NCI-H460 (cell line): ENCODE measurements around the gene PLCB4. TPM values are rescaled to one million over a fixed set of nuclear protein-coding genes. Genes with fewer than 3 reads are reported as not detected.
"Not testable (repeated sequence)": the region's sequence is repeated elsewhere in the genome, so short reads cannot be mapped to it uniquely, and the experiment has no call there.

ENCODE experiments used
- DNase-seq: peaks from one replicate; pipeline ENCODE4 v3.0.0-alpha.2; 2016; ENCODE audit warnings: low read depth; ENCODE audit errors: extremely low read depth
- total RNA-seq: library from RNA; depleted of rRNA; stranded (reverse); fragments of >200 nt; shearing (Covaris generic); gene quantifications from 2 replicates; pipeline ENCODE4 v1.2.3, GENCODE V29; 2014

PLCB4 gene
- total RNA-seq, 1 experiment from 2014 or later: 14.8 TPM

DNA sequence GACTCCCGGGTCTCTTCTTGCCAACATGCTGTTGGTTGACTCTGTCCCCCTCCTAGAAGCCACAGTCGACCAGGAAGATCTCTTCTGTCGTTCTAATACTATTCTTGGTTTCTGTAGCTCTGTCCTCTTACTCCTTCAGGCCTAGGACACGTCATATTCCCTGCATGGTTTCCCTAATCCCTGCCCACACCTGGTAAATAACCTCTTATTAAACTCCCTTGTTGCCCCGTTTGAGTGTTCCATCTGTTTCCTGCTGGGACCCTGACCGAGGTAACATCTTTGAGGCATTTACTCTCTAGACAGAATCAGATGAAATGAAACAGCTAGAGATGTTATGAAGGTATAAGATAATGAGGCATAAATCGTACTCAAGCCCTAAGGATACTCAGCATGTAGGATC is 68.1 kb downstream of the PLCB4 start:
- no peak for DNase-seq

DNA sequence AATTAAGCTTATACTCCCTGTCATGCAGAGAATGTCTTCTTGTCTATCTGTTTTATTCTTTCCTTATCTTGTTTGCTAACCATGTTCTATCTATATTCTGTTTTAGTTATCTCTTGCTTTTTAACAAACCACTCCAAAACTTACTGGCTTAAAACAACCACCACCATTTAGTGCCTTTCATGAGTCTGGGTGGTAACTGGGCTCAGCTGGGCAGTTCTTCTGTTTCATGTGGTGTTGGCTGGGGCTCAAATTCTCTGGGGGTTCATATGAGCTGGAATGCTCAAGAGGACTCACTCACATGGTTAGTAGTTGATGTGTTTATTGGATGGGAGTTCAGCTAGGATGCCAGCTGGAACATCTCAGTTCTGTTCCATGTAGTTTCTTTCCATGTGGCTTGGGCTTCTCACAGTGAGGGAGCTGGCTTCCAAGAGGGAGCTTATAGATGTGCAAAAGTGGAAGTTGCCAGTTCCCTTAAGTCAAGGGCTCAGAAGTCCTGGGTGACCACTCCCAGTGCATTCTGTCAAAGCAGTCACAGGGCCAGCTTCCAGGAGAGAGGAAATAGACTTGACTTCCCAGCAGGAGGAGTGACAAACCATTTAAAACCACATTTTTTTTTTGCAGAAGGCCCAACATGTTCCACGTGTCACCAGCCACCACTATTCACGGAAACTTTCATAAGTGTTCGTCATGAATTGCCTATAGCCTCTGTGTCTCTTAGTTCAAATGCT is 70.4 kb downstream of the PLCB4 start:
- no peak for DNase-seq

DNA sequence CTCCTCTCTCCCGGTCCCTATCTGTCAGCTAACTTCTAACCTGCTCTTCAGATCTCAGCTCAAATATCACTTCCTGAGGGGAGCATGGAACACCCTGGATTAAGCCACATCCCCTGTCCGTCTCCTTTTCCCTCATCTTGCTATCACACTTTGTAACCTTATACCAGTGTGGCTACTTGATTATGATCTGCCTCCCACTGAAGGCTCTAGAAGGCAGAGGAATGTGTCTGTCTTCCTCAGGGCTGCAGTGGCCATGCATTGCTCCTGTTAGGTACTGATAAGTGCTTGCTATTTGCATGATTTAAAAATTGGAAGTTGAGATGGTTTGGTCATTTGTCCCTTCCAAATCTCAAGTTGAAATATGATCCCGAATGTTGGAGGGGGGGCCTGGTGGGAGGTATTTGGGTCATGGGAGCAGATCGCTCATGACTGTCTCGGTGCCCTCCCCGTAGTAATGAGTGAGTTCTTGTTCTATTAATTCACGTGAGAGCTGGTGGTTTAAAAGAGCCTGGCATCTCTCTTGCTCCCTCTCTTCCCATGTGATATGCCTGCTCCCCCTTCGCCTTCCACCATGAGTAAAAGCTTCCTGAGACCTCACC is 71.4 kb downstream of the PLCB4 start:
- DNase-seq: no peak

DNA sequence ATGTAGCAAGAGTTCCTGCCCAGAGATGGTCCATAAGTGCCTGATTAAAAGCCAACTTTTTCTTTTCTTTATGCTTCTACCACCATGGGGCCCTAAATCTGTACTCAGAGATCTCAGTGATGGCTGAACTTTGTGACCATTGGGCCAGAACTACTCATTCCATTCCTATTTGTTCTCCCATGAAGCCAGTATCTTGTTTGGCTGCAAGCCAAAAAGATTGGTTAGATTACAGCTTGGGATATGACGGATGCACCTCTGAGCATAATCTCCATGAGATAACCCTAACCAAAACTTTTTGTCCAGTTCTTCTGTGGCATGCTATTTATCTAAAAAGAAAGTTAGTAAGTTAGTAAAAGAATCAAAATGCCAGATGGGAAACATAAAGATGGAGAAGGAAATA is 72.2 kb downstream of the PLCB4 start:
- DNase-seq: no peak

DNA sequence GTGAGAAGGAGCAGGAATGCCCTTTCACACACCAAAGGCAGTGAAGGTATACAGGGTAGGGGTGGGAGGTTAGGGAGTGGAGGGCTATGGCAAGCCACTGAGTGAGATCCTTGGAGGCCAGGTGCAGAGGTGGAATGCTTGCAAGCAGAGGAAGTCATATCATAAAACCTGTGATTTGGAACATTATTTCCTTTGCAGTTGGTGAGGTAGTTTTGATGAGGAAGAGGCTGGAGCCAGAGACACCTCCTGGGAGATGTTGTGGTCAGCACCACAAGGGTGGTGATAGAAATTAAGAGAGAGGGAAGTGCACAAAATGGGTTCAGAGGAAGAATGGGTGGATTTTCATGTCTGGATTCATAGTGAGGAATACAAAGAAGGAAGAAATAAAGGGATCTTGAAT is 73.0 kb downstream of the PLCB4 start:
- DNase-seq: no peak

DNA sequence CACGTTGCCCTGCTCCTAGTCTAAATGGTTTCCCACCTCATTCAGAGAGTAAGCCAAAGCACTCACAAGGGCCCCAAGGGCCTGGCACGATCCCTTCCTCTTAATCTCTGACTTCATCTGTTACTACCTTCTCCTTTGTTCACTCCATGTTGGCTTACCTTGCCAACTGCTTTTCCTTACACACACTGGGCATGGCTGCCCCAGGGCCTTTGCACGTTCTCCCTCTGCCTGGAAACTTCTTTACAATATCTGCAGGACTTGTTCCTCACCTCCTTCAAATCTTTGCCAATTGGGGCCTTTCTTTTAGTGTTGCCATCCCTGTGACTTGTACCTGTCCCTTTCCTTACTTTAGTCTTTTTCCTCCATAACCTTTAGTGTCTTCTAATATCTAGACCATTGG is 73.9 kb downstream of the PLCB4 start:
- no peak for DNase-seq

DNA sequence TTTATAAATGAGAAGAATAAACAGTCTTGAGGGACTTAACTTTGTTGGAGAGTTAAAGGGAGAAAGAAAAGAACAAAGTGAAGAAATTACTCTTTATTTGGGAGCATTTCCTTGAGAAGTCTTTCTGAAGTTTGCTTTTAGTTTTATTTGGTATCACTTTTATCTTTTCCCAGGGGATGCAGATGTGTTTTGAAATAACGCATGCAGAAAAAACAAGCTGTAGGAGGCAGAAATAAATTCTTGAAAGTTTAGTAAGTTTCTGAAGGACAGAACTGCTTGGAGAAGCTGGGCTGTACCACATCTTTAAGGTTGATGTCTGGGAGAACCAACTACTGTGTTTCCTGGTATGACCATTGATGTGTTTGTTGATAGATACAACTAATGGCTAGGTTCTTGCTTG is 75.0 kb downstream of the PLCB4 start:
- DNase-seq: no peak

DNA sequence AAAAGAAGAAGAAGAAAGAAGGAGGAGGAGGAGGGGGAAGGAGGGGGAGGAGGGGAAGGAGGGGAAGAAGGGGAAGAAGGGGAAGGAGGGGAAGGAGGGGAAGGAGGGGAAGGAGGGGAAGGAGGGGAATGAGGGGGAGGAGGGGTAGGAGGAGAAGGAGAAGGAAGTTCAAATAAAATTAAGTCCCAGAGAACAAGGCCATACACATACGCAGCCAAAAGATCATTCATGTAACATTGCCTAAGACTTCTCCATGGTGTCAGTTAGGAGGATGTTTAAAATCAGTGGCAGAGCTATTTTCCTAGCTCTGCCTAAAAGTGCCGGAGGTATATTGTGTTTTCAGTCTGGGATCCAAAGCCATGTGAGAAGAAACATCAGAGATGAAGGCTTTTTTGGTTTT is 75.8 kb downstream of the PLCB4 start:
- DNase-seq: no peak

DNA sequence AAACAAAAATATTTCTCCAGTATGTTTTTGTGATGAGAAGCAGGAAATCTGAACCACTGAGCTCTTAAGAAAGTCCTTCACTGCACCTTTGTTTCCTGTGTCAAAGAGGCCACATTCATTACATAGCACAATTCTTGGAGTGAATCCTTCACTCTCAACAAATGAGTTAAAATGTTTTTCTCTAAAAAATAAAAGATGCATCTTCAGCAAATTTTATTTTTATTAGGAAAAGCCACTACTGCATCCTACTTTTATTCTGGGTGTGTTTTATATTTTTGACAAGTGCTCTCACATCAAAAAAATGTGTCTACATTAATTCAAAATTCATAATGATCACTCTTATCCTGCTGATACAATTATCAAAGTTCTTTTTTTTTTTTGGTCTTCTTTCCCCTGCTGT is 76.3 kb downstream of the PLCB4 start:
- DNase-seq: no peak

DNA sequence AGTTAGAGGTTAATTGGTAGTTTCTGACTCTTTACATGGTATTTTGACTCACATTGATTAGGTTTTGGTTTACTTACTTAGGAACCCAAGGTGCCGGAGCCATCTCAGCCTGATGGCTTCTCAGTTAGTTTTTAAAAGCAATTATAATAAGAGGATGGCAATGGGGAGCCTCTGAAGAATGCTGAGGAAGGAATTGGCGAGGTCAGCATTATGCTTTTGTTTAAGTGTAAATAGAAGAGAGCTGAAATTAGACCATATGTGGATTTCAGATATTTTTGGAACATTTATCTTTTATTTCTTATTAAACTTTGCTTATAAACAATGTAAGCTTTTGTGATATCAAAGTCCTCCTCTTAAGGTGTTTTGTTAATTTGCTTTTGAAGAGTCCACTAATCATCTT is 77.8 kb downstream of the PLCB4 start:
- no peak for DNase-seq

DNA sequence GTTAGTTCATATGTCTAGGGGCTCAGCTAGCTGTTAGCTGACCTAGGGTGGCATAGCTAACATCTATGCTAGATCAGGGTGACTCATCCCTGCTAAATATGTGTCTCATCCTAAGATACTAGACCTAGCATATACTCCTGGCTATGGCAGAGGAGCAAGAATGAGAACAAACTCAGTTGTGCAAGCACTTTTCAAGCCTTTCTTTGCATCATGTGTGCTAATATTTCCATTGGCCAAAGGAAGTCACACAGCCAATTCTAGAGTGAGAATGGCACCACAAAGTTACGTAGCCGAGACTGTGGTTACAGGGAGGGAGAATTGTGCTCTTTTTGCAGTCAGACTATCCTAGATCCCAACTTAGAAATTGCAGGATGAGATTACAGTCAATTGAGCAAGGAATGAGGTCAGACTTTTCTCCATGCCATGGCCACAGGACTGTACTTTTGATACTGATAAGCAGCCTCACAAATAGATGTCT is 78.7 kb downstream of the PLCB4 start:
- DNase-seq: peak; percentile 33

DNA sequence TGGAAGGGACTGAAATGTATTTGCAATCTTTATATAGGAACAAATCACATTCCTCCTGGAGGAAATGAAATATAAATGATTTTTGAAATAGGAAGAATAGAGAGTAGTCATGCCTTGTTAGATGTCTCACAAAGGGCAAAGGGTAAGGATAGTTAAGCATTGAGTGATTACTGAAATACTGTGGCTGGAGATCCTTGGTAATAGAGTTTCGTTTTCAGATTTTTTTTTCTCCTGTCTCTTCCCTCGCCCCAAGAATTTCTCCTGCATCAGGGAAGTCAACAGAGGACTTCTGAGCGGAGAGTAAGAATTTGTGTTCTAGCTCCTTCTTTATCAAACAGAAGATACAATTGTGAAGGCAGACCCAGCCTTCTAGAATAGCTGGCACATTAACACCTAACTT is 79.4 kb downstream of the PLCB4 start:
- no peak for DNase-seq

DNA sequence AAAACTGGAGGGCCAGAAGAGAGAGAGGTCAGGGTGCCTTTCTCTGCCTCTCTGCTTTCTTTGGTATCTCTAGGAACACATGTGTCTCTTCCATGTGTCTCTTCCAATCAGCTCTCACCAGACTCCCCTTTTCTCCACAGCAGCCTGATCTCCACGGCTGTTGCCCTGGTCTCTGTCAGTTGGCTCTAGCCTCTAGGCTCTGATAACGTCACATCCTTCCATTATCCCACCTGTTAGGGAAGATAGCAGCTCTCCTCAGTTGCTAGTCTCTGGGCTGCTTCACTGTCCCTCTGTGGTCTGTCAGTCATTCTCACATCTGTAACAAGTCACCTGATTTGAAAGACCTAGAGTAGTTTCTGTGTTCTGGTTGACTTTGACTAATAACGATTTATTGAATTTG is 80.2 kb downstream of the PLCB4 start:
- no peak for DNase-seq

DNA sequence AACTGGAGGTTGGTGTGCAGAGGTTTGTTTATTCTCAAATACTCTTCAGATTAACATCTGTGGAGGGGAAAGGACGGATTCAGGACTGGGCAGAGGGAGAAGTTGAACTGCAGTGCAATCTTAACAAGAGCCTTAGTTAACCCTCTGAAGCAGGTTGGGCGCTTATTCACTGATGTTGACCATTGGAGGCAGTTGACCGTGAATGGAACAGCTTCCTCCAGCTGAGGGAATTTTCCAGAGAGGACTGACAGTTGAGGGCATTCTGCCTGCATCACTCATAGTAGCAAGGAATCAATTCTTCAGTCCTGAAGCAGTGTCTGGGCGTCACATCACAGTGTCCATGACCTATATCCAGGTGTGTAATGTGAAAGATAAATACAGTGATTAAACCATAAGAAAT is 80.9 kb downstream of the PLCB4 start:
- DNase-seq: no peak

DNA sequence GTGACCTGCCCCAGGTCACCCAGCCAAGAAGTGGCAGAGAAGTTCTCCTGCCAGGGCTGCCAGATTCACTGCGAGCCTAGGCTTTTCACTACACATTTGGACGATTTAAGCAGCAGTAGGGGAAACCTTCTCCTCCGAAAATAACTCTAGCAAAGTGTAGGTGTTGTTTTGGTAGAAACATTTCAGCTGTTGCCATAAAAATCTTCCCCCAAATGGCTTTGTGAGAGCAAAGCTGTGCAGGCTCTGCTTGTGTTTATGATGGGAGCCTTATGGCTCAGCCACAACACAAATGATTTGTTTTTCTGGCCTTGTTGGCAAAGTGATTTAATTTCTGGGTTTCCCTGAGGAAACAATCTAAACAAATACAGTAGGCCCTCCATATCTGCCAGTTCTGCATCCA is 81.8 kb downstream of the PLCB4 start:
- no peak for DNase-seq

DNA sequence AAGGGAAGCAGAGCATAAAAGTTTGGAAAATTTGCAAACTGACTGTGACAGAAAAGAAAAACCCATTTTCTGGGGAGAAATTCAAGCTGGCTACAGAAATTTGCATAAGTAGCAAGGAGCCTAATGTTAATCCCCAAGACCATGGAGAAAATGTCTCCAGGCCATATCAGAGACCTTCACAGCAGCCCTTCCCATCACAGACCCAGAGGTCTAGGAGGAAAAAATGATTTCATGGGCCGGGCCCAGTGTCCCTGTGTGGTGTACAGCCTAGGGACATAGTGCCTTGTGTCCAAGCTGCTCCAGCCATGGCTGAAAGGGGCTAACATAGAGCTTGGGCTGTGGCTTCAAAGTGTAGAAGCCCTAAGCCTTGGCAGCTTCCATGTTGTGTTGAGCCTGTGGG is 83.3 kb downstream of the PLCB4 start:
- not testable (repeated sequence) for DNase-seq

DNA sequence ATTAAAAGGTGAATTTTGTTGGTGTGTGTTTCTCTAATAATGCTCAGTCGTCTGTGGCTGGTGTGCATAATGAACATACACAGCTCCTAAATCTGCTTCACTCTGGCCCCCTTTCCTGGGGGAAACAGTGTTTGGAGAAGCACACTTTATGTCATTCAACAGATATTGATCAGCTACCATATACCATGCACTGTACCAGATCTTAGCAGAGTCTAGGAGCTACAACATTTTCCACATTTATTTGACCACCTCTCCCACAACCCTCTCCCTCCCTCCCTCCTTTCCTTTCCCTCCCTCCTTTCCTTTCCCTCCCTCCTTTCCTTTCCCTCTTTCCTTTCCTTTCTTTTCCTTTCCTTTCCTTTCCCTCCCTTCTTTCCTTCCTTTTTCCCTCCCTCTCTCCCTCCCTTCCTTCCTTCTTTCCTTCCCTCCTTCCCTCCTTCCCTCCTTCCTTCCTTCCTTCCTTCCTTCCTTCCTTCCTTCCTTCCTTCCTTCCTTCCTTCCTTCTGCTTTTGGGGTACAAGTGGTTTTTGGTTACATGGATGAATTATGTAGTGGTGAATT is 85.7 kb downstream of the PLCB4 start:
- DNase-seq: no peak

DNA sequence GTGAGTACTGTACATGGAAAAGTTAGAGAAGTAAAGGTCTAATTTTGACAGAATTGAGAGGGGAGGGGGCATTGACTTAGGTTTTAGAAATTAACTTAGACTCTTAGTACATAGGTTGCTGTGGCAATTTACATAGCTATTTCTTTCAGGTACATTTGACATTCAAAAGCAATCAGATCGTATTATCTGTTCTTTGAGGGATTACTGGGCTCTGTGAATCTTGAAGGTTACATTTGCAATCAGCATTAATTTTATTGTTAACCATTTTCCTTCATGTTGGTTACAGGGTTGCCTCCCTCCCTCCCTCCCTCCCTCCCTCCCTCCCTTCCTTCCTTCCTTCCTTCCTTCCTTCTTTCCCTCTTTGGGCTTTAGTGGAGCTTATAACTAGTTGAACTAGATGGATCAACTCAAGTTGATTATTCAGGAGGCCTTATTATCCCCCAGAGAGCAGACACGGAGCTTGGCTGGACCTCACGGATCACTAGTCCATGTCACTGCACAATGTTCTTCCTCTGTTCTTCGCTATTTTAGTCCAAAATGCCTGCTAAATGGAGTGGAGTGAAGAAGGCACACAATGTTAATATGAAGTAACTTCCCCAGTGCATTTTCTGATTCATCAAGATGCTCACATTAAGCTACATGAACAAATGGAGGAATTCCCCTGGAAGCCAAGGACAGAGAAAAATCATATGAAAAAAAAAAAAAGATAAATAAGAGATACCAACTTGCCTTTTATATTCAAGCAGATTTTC is 87.8 kb downstream of the PLCB4 start:
- no peak for DNase-seq

DNA sequence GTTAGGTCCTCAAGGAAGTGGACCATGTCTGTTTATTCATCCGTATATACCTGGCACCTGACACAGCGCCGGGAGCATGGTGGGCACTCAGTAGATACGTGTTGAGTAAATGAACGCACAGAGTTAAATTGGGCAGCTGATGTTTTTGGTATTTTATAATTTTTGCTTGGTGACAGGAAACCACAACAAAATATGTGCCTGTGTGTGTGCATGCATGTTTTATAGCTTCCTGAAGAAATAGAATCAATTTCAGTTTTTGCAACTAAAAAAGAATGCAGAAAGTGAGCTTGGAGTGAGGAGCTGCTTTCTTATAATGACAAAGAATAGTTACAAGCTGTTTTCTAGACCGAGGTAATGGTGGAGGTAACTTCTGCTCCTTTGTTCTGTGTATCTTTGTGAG is 91.4 kb downstream of the PLCB4 start:
- DNase-seq: no peak

DNA sequence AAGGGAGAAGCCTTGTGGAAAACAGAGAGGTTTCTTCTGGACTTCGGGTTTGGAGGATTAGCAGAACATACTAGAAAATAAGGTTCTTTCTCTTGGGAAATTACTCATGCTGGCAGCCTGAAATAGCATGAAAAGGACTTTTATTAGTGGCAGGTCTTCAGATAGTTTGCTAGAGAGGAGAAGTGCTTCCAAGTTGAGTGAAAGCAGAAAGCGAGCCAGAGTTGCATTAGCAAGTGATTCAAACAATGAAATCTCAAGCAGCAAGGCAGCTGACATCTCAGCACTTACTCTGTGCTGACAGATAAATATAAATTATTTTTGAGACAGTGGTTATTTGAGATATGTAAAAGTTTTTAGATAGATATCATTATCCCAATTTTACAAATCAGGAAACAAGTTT is 91.9 kb downstream of the PLCB4 start:
- DNase-seq: no peak

DNA sequence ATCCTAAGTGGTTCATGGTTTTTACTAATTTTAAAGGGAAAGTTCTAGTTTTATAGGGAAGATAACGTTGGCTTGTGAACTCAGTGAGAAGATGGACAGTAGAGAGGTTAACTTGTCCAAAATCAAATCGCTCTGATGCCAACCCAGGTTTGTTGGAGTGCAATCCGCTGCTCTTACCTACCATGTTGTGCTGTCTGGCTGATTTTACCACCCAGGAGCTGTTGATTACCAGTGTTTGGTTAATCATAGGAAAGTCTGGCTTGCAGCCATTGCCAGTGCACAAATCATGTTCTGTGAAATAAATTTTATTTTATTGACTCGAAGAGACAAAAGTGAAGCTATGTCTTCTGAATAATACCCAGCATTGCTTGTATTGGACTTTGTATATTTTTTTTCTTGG is 92.4 kb downstream of the PLCB4 start:
- DNase-seq: no peak

DNA sequence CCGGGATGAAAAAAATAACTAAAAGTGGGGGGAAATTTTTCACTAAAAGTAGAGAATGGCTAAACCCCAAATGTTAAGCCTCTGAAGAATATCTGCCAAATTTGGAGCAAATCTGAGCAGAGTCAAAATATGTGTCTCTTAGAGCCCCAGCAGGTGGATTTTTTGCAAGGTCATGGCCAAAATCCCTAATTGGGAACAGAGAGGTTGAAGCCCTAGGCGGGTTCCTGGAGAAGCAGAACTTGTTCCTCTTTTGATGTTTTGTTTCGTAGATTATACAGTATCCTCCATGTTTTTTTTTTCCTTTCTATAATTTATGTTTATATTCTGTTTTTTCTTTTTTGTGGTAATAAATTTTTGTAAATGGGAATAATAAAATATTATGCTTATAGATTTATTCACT is 94.4 kb downstream of the PLCB4 start:
- DNase-seq: no peak
